HG03045 (cell line): ENCODE results near the gene BMP8B.
A peak's percentile ranks its signal among the peaks of the same experiment; 100 is the strongest.
"Not testable (repeated sequence)": the region's sequence is repeated elsewhere in the genome, so short reads cannot be mapped to it uniquely, and the experiment has no call there.

Experiments used
- ATAC-seq: cut with Tn5 transposase; IDR thresholded peaks from one replicate; pipeline ENCODE4 v1.9.1; 2021; ENCODE audit warnings: mild to moderate bottlenecking, moderate library complexity; ENCODE audit not compliant: unreplicated experiment

BMP8B gene

GRCh38 chr1:39788758-39789570 is at the start of gene BMP8B:
Gene BMP8B (minus strand): TSS chr1:39788865. CDS start chr1:39788485, 380 bp downstream.
- peak; percentile 61 for ATAC-seq

- ATAC-seq = no peak
These were observed 48.0 kb upstream of the BMP8B start for GRCh38 chr1:39836595-39837110.

GRCh38 chr1:39835935-39836594 is 47.4 kb upstream of the BMP8B start:
- no peak for ATAC-seq

DNA sequence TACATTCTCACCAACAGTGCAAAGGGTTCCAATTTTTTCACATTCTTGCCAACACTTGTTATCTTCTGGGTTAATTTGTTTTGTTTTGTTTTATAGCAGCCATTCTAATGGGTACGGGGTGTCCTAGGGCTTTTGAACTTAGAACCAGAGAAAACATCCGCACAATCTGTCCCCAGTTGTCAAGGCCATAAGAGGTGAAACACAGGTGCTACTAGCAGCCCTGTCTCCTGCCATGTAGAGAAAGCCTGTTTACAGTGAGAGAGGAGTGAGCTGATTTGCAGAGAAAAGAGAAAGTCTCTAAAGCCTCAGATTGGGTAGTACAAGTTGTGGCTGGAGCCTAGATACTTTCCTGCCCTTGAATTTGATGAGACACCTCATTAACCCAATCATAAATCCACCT is 46.4 kb upstream of the BMP8B start:
- ATAC-seq = no peak

DNA sequence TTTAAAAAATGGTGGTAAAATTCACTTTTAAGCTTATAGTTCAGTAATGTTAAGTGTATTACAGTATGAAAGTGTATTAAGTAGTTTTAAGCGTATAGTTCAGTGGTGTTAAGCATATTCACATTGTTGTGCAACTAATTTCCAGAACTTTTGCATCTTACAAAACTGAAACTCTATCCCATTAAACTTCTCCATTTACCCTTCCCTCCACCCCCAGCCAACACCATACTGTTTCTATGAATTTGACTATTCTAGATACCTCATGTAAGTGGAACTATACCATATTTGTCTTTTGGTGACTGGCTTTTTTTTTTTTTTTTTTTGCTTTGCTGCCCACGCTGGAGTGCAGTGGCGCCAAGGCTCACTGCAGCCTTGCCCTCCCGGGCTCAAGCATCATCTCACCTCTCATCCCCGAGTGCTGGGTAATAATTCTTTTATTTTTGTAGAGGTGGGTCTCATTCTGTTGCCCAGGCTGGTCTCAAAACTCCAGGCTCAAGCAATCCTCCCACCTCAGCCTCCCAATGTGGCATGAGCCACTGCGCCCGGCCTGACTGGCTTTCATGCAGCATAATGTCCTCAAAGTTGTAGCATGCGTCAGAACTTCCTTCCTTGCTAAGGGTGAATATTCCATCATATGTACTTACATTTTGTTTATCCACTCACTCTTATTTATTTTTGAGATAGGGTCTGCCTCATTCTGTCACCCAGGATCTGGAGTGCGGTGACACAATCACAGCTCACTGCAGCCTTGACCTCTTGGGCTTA is 45.1 kb upstream of the BMP8B start:
- no peak for ATAC-seq

DNA sequence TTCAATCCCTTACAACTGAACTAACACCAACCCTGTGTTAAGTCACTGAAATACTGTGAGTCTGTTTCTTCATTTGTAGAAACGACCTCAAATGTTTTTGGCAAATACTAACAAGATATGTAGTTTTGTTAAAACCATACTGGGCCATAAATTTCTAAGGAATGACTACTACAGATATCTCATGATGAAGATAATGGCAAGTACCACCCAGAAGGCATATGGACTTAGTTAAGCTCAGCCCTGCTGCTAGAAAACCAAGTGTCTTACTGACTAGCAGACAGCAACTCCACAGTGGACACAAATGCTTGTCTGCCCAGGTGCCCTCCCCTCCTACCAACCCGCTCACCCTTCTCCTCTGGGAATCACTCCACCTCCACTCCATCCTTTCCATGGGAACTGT is 44.5 kb upstream of the BMP8B start:
- ATAC-seq = no peak

DNA sequence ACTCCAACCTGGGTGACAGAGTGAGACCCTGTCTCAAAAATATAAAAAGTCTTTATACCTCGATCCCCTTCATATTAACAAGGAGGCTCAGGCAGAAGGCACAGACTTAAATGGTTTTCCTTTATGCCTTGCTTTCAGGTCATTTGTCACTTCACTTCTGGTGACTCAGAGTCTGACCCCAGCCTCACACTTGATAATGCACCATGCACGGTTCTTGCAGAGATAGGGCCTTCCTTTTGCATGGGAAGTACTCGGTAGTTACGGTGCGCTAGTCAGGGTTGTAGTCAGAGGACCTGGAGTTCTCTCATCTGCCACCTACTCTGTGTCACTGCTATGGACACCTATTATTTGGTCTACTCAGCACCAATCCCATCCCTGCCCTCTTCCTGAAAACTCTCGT is 43.6 kb upstream of the BMP8B start:
- ATAC-seq = no peak

GRCh38 chr1:39829791-39830533 is 41.3 kb upstream of the BMP8B start:
- ATAC-seq = no peak

DNA sequence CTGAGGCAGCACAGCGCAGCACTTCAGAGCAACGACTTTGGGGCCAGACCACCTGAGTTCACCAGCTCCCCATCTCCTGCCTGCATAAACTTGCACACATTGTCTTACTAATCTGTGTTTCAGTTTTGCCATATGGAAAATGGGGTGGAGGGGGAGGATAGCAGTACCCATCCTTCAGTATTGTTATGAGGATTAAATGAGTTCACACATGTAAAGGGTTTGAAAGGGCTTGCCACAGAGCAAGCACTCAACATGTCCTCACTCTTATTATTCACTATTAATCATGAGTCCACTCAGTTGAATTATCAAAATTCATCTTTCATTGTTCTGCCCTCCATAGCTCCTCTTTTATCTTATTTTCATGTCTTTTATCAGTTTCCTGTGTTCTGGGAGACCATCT is 40.1 kb upstream of the BMP8B start:
- no peak for ATAC-seq

DNA sequence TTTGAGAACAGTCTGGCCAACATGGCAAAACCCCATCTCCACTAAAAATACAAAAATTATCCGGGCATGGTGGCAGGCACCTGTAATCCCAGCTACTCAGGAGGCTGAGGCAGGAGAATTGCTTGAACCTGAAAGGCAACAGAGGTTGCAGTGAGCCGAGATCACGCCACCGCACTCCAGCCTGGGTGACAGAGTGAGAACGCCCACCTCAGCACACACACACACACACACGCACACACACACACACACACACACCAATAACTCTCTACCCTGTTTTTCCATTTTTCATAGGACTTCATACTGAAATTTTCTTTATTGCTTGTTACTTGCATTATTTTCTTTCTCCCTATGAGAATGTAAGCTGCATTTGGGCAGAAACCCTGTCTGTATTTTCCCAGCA is 39.6 kb upstream of the BMP8B start:
- not testable (repeated sequence) for ATAC-seq

DNA sequence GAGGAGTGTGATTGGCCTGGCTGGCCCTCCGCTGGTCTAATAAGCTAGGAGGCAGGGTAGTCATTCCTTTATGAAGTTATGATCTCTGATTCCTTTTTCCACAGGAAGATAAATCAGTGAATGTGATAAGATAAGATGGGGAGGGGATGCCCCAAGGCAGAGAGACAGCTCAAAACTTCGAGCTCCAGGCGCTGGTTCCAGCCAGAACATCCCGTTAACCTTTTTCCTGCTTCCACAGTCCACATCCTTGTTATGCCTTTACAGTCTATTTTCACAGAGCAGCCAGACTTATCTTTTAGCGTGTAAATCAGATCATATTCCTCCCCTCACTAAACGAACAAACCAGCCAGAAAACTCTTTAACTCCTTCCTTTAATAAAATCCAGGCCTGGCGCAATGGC is 38.5 kb upstream of the BMP8B start:
- no peak for ATAC-seq

DNA sequence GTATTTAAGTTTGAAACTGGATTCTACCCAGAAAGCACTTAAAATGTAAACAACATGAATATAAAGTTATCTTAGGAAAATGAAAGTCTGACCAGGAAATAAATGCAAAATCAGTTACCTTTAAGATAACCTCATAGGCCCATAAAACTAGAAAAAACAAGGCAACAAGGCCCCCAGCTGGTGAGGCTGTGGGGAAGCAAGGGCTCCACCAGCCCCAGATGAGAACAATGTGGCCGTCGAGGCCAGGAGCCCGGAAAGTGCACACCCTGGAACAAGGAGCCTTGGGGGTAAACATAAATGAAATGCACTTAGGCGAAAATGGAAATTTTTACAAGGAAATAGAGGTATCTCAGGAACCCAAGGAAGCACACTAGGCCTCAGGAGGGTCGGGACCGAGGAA is 37.9 kb upstream of the BMP8B start:
- ATAC-seq = no peak

DNA sequence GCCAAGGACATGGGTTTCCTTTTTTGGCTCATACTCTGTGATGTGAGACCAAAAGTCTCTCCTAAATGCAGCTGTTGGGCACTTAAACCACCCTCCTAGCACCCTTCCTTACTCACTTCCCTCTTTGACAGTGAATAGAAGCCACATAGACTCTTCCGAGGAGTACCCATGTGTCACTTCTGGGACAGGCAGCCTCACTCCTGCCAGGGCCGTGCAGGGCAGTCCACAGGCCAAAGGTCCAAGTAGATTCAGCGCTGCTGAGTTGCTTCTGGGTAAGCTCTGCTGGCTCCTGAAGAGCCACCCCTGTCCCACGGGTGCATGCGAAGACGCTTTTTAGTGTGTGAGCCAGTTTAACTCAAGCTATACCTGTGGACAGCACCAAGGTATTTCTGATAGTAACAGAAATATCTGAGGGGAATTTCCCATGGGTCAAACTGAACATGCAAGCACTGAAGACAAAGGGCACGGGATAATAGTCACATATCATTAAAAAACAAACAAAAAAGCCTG is 36.8 kb upstream of the BMP8B start:
- ATAC-seq = no peak

DNA sequence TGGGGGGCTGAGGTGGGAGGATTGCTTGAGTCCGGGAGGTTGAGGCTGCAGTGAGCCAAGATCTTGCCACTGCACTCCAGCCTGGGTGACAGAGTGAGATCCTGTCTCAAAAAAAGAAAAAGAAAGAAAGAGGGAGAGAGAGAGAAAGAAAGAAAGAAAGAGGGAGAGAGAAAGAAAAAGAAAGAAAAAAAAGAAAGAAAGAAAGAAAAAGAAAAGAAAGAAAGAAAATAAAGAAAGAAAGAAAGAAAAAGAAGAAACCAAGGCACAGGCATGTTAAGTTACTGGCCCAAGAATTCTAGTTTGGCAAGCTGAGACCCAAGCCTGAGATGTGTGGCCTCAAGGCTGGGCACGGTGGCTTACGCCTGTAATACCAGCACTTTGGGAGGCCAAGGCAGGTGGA is 34.8 kb upstream of the BMP8B start:
- ATAC-seq = not testable (repeated sequence)

- no peak for ATAC-seq
These were observed 33.5 kb upstream of the BMP8B start for GRCh38 chr1:39822146-39822545.

DNA sequence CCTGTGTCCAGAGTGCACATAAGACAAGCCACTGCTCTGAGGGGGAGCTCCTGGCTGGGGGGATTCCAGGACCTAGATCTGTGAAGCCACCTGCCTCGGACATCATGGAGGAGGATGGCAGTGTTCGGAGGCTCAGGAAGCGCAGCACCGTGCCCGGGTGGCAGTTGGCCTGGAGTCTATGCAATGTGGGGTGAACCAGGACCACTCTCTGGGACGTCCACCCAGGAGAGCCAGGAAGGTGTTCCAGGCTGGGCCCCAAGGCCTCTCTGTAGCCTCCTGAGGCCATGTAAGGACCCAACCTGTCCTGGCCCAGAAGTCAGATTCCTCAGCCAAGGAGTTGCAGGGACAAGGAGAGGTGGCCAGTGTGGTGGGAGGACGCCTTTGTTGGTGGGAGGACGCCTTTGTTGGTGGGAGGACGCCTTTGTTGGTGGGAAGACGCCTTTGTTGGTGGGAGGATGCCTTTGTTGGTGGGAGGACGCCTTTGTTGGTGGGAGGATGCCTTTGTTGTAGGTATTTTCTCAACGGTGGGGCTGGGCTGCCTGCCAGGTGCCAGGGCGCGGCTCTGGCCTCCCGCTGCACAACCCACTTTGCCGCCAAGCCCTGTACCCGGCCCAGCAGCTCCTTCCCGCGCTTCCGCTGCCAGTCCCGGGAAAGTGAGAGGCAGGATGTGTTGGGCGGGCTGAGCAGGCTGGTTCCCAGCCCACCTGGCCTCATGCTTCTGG is 30.6 kb upstream of the BMP8B start:
- ATAC-seq = no peak

DNA sequence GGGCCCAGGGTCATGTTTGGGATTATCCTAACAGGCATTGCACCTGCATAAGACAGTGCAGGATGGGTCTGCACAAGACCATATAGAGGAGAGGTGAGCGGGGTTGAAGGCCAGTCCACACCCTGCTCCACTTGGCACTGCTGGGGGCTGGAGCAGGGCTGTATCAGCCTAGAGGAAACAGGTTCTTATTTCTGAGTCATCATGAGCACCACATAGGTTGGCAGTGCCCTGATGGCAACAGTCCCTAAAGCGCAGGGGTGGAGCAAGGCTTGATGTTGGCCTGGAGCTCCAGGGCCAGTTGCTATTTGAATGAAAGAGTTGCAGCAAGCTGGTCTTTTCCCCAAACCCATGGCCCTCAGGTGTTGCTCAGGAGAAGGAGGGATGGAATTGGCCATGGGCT is 29.8 kb upstream of the BMP8B start:
- no peak for ATAC-seq

DNA sequence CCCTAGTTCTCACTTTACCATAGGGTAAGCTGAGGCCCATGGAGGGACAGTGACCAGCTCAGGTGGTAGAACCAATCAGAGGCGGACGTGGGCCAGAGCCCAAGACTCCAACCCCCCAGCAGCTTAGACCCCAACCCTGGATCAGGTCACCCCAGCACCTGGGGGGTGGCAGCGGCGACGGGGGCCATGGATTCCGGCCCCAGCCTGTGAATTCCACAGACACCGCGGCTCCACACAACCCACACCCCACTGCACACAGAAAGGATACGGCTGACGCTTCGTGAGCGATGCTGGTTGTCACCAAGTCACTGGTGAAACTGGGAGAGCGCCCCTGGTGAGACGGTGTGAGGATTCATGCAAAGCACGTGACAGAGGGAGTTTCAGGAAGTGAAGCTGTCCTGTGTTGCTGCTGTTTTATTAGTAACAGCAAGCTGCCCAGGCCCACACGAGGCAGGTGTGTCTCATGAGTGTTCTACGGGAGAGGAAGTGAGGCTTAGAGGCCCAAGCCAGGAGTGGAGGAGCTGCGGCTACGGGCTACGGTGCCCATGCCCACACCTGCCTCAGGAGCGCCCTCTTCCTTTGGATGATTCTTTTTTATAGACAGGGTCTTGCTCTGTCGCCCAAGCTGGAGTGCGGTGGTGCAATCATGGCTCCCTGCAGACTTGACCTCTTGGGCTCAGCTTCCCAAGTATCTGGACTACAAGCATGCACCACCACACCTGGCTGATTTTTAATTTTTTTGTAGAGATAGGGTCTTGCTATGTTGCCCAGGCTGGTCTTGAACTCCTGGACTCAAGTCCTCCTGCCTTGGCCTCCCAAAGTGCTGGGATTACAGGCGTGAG is 28.6 kb upstream of the BMP8B start:
- ATAC-seq = peak; percentile 73
